GM18520 (cell line): ENCODE measurements around the gene MGLL.

Experiments
- ATAC-seq: cut with Tn5 transposase; IDR thresholded peaks from one replicate; pipeline ENCODE4 v1.9.1; 2021; ENCODE audit not compliant: unreplicated experiment

The MGLL gene

GRCh38 chr3:127822041-127822681, at the start of gene MGLL:
MGLL (minus strand) TSS chr3:127822515; CDS start chr3:127822318, 197 bp downstream.
- ATAC-seq: no peak

GRCh38 chr3:127870156-127870555, 47.8 kb upstream of the MGLL start:
- no peak for ATAC-seq

GRCh38 chr3:127867986-127868385, 45.7 kb upstream of the MGLL start:
- no peak for ATAC-seq

DNA sequence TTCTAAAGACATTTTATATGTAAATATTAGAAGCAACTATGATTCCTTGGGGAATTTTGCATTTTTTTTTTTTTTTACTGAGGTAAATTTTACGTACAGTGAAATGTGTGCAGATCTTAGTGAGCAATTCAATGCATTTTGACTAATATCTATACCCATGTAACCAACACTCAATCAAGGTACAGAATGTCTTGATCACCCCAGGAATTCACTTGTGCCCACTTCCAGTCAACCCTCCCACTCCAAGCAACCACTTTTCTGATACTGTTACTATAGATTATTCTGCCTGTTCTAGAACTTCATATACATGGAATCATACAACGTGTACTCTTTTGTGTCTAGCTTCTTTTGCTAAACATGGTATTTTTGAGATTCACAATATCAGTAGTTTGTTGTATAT, 45.1 kb upstream of the MGLL start:
- no peak for ATAC-seq

DNA sequence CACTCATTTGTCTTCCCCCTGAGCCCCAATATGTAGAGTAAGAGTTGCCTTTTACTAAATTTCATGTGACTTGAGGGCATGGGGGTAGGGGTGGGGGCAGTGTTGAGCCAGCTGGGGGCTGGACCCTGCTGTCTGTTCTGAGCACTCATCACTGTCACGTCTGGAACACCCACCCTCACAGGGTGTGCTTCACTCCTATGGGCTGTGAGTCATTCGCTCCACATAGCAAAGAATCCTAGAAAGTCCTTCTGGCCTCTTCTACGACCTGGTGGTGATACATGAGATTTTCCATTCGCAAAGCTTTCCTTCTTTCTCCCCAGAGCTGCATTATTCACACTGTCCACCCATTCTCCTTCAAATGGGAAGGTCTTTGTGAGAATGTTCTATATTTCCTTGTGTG, 43.6 kb upstream of the MGLL start:
- ATAC-seq: no peak

- ATAC-seq: no peak
Measured at GRCh38 chr3:127860211-127860696, 37.9 kb upstream of the MGLL start.

DNA sequence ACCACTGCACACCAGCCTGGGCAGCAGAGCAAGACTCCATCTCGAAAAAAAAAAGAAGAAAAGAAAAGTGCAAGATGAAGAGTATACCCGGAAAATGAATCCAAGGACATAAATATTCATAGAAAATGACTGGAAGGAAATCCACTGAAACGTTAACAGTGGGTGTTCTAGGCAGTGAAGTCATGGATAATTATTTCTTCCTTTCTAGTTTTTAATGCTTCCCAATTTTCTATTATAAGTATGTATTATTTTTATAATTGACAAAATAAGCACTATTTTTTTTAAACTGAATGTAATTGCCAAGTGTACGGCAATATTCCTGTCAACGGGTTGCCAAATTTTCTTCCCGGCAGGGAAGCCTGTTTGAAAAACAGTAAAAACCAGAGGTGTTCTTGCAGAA, 37.4 kb upstream of the MGLL start:
- no peak for ATAC-seq

- no peak for ATAC-seq
Measured at GRCh38 chr3:127858937-127859336, 36.6 kb upstream of the MGLL start.

DNA sequence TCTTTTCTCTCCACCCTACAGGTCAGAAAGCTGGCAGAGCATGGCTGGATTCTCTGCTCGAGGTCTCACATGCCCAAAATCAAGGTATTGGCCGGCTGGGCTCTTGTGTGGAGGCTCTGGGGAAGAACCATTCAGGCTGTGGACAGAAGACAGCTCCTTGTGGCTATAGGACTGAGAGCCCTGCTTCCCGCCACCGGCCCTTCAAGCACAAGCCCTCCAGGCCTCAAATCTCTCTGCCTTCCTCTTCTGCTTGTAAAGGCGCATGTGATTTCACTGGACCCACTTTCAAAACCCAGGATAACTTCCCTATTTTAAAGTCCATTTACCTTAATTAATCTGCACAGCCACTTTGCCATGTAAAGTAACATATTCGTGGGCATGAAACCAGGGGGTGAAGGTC, 36.2 kb upstream of the MGLL start:
- no peak for ATAC-seq

- no peak for ATAC-seq
Measured at GRCh38 chr3:127857333-127857732, 35.0 kb upstream of the MGLL start.

GRCh38 chr3:127856801-127857200, 34.5 kb upstream of the MGLL start:
- ATAC-seq: no peak

GRCh38 chr3:127855246-127855645, 32.9 kb upstream of the MGLL start:
- ATAC-seq: no peak

DNA sequence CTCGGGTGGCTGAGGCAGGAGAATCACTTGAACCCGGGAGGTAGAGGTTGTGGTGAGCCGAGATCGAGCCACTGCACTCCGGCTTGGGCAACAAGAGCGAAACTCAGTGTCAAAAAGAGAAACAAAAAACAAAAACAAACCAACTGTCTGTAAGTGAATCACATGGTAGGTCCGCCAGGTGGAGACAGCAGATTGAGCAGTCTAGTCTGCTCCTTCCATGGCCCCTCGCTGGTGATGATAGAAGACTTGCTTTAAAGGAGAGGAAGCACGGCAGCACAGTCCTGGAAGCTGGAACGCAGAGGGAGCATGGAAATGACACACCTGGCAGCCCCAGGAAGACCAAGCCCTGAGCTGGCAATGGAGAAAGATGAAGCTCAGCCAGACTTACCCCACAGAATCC, 31.4 kb upstream of the MGLL start:
- ATAC-seq: no peak

DNA sequence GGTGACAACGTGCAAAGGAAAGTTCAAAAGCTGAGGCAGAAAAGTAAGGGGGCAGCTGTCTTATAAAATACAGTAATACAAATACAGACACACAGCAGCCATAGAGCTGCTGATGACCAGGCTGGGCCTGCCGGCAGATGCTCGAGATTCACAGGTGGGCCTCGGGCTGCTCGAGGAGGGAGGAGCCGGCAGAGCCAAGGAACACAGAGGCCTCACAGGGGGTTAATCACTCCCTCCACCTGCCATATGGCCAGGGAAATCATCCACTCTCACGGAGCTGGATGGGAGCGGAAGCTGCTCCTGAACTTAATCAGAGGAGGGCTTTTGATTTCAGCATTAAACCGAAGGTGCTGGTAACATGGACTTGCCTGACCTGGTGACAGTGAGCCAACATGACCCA, 29.6 kb upstream of the MGLL start:
- no peak for ATAC-seq

DNA sequence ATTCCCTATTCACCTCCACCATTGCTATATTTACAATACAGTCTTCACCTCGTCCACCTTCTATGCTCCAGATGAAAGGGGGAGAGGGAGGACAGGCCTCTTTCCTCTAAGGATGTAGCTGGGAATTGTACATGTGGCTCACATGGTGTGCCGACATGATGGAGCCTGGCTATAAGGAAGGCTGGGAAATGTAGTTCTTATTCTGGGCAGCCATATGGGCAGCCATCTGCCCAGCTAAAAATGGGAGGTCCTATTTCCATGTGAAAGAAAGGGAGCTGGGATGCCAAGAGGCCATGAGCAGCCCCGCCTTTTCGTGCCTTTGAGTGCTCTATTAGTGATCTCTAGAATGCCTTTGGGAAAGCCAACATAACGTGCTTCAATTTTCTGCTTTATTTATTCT, 27.1 kb upstream of the MGLL start:
- no peak for ATAC-seq

DNA sequence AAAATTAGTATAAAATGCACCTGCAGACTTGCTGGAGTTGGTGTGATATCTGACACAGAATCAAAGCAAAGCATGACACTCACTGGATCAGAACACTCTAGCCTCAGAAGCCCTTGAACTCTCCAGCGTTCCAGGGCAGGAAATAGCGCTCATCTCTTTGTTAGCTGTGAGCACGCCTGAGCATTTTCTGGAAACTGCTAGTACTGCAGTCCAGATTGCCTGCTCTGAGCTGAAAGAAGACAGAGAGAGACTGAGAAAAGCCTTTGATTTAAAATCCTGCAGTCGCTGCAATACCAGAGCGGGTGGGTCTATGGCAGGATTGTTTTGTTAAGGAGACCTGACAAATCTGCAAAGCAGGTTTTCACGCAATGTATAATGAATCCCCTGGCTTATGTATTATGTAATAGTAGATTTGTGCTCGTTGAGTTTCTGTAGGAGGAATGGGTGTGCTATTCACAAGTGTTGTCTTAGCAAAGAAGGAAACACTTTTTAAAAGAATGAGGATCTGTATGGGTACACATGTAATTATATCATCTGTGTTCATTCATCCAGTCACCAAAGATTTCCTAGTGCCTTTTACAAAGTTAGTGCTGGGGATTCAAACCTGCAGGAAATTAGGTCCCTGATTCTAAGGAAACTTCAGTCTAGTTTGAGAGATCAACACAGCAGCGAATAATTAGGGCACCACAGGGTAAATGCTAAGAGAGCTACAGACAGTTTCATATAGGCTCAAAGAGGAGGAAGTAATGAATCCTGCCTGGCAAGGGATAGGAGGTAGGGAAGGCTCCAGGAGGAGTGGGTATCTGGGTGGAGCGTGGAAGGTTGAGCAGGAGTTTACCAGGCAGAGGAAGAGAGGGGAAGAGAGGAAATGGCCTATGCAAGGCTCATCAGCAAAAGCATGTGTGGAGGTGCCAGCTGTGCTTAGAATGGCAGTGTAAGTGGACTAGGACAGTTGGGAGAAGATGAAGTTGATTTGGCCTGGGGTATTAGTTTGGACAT, 26.1 kb upstream of the MGLL start:
- no peak for ATAC-seq

GRCh38 chr3:127847236-127847720, 25.0 kb upstream of the MGLL start:
- no peak for ATAC-seq

DNA sequence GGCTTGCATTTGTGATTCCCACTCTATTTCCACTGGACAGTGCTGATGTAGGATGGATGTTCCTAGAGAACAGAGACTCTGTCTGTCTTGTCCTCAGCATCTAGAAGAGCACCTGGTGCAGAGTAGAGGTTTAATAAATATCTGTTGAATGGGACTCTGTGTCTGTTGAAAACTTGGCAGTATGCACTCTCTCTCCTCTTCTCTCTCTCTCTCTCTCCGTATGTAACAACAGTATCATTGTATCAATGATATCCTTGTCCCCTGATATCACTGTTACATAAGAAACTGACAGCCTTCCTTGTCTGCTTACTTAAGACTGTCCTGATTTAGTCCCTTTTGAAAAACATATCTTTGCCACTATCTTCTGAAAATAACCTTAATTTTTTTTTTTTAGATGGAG, 24.3 kb upstream of the MGLL start:
- no peak for ATAC-seq

DNA sequence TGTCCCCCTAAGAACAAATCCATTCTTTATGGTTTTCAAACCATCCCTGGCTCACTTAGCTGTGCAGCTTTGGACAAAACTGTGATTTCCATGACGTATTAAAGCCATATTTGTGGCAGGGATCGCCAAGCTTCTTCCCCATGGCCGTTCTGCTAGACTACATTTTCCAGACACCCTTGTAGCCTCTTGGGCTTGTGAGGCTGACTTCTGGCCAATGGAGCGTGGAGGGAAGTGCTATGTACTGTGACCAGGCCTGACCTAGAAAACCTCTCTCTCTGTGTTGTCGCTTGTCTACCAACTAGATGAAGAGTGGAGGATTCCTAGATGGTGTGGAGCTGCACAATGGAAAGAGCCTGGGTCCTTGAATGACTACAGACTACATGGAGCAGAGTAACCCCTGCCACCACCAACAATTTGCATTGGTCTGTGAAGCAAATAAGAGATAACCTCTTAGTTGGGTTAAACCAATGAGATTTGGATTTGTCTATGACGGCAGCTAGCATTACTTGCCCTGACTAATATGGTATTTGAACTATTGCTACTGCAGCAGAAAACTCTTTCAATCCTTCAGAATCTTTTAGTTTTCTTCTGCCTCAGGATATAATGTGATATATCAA, 22.1 kb upstream of the MGLL start:
- no peak for ATAC-seq

DNA sequence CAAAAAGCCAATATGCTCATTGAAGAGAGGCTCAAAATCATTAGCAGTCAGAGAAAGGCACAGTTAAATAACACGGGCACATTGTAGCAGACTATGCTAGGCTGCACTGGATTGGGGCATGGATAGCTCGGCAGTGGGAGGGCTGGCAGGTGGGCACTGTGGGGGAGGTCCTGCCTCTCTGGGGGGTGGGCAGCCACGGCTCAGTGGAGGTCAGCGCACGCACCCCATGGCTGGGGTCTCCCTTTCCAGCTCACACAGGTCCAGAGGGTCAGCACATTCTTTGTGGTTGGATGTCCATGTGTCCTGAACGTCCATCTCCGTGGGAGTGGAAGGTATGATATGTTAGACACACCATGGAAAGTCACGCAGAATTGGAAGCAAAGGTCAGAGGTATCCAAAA, 18.4 kb upstream of the MGLL start:
- ATAC-seq: no peak

DNA sequence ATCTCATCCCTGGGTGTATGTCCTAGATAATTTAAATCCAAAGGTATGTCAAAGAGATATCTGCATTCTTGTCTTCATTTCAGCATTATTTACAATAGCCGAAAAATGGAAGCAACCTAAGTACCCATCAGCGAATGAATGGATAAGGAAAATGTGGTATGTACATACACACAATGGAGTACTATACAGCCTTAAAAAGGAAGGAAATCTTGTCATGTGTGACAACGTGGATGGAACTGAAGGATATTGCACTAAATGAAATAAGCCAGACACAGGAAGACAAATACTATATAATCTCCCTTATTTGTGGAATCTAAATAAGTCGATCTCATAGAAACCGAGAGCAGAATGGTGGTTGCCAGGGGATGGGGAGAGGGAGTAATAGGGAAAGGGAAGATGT, 16.8 kb upstream of the MGLL start:
- no peak for ATAC-seq
